B cell (primary cell): ENCODE results near the gene CEP350. TPM values are rescaled to one million over a fixed set of nuclear protein-coding genes. Genes with fewer than 3 reads are reported as not detected.

ENCODE experiments used
- ATAC-seq: fragments of 200-7000 bp; cut with Tn5 transposase; one replicate; pipeline ENCODE4 v1.10.0; 2021; ENCODE audit warnings: low read depth, mild to moderate bottlenecking, moderate number of reproducible peaks, moderate library complexity
- CTCF ChIA-PET: fragments of 350-600 bp; sonication (Branson Sonifier 250); formaldehyde crosslinking; loops from one replicate; lab custom pipeline; 2021; ENCODE audit warnings: antibody characterized with exemption, inconsistent platforms; lab: Charles Lee
- POLR2A ChIA-PET: fragments of 350-600 bp; sonication (Branson Sonifier 250); formaldehyde crosslinking; loops from one replicate; lab custom pipeline; 2021; ENCODE audit warnings: antibody characterized with exemption; lab: Charles Lee
- DNase-seq: peaks from one replicate; pipeline ENCODE4 v3.0.0; 2013
- H2AFZ ChIP-seq: 2 replicates; pipeline ENCODE4 v1.6.1; 2012; ENCODE audit warnings: mild to moderate bottlenecking, low read depth, low read length; ENCODE audit not compliant: insufficient read depth, poor library complexity, severe bottlenecking
- H3K27ac ChIP-seq, 2 donors: 1 replicate in 1 of 2; 2 replicates in 1 of 2; pipeline ENCODE4 v1.5.1; 2012 to 2013; ENCODE audit warnings: low read length in 2 of 2, mild to moderate bottlenecking in 2 of 2, moderate library complexity in 1 of 2
- H3K27me3 ChIP-seq, 4 experiments: fragments of 200-600 bp in 1 of 4; sonication (generic) in 1 of 4; replicated peaks in 1 of 4; 1 replicate in 2 of 4; 2 replicates in 2 of 4; pipeline versions ENCODE4 v1.6.1 to v1.7.0; 2013 to 2016; ENCODE audit warnings: low read length in 3 of 4, mild to moderate bottlenecking in 2 of 4, mixed read lengths in 1 of 4, moderate library complexity in 1 of 4; ENCODE audit not compliant: insufficient read depth in 4 of 4, control insufficient read depth in 3 of 4; ENCODE audit errors: control extremely low read depth in 1 of 4
- H3K36me3 ChIP-seq, 2 experiments: replicated peaks in 1 of 2; 1 replicate in 1 of 2; 2 replicates in 1 of 2; pipeline versions ENCODE4 v1.6.1 to v1.7.1; 2013; ENCODE audit warnings: low read length in 1 of 2; ENCODE audit not compliant: insufficient read depth in 2 of 2, control insufficient read depth in 1 of 2; ENCODE audit errors: control extremely low read depth in 1 of 2, extremely low read depth in 1 of 2
- H3K4me1 ChIP-seq, 2 donors: fragments of 200-600 bp in 1 of 2; sonication (generic) in 1 of 2; 1 replicate in 1 of 2; 2 replicates in 1 of 2; pipeline versions ENCODE4 v1.5.1 to v1.6.1; 2013 to 2017; ENCODE audit warnings: low read length in 2 of 2; ENCODE audit not compliant: control insufficient read depth in 2 of 2, insufficient read depth in 2 of 2
- H3K4me2 ChIP-seq: replicated peaks from 2 replicates; pipeline ENCODE3; 2012; ENCODE audit warnings: mild to moderate bottlenecking, low read depth, low read length; ENCODE audit not compliant: poor library complexity, severe bottlenecking
- H3K4me3 ChIP-seq, 5 experiments: fragments of 200-600 bp in 1 of 5; sonication (generic) in 1 of 5; 1 replicate in 3 of 5; 2 replicates in 2 of 5; pipeline versions ENCODE4 v1.5.1 to v1.7.0; 2011 to 2016; ENCODE audit warnings: low read length in 4 of 5, mild to moderate bottlenecking in 4 of 5, low read depth in 2 of 5, control low read depth in 1 of 5, moderate library complexity in 1 of 5; ENCODE audit not compliant: insufficient read depth in 1 of 5; ENCODE audit errors: control extremely low read depth in 1 of 5, extremely low read depth in 1 of 5
- H3K79me2 ChIP-seq: fragments of 200-600 bp; sonication (generic); one replicate; pipeline ENCODE4 v1.6.0; 2016; ENCODE audit warnings: low read length; ENCODE audit not compliant: control insufficient read depth, insufficient read depth
- H3K9ac ChIP-seq: fragments of 200-600 bp; sonication (generic); 2 replicates; pipeline ENCODE4 v1.6.1; 2017; ENCODE audit warnings: mild to moderate bottlenecking, low read length, moderate library complexity
- H3K9me3 ChIP-seq, 3 donors: one replicate each; pipeline versions ENCODE4 v1.6.1 to v1.7.1; 2013; ENCODE audit warnings: low read length in 2 of 3; ENCODE audit not compliant: control insufficient read depth in 2 of 3, insufficient read depth in 1 of 3; ENCODE audit errors: control extremely low read depth in 1 of 3
- H4K20me1 ChIP-seq: 2 replicates; pipeline ENCODE4 v1.6.0; 2012; ENCODE audit warnings: mild to moderate bottlenecking, low read length; ENCODE audit not compliant: insufficient read depth, control insufficient read depth, poor library complexity, severe bottlenecking
- H3K27ac Mint-ChIP-seq: one replicate; pipeline ENCODE4 v1.8.0; 2021; ENCODE audit warnings: mixed read lengths
- H3K27me3 Mint-ChIP-seq: one replicate; pipeline ENCODE4 v1.8.0; 2021; ENCODE audit warnings: mixed read lengths
- H3K4me1 Mint-ChIP-seq: one replicate; pipeline ENCODE4 v1.8.0; 2021; ENCODE audit warnings: mixed read lengths
- H3K4me3 Mint-ChIP-seq: one replicate; pipeline ENCODE4 v1.8.0; 2021; ENCODE audit warnings: mixed read lengths
- H3K9me3 Mint-ChIP-seq: one replicate; pipeline ENCODE4 v1.8.0; 2022; ENCODE audit warnings: mixed read lengths; ENCODE audit not compliant: insufficient read depth
- EZH2 ChIP-seq: IDR thresholded peaks from 2 replicates; pipeline ENCODE4 v1.6.1; 2012; ENCODE audit warnings: borderline replicate concordance, low read depth, mild to moderate bottlenecking, moderate library complexity, low read length; ENCODE audit not compliant: insufficient read depth, poor library complexity, severe bottlenecking
- WGBS: methylation state at CpG from one replicate; pipeline ENCODE4 v1.1.5; 2013; ENCODE audit warnings: missing lambda C conversion rate; ENCODE audit not compliant: insufficient coverage; 5-methylcytosine and 5-hydroxymethylcytosine counted together
- intact Hi-C: fragments of 100-400 bp; cut with micrococcal nuclease; formaldehyde crosslinking; loops from one replicate; pipeline ENCODE4 v1.10.0; 2022
- polyA plus RNA-seq: library from polyadenylated mRNA; depleted of rRNA; stranded (reverse); fragments of >200 nt; gene quantifications from 2 replicates; pipeline ENCODE4 v1.2.3, GENCODE V29; 2012
- total RNA-seq, 2 donors: library from RNA; stranded (reverse); fragments of 120-200 nt in 1 of 2; gene quantifications; 1 replicate in 1 of 2; 2 replicates in 1 of 2; pipeline versions ENCODE4 v1.2.3 to v1.2.4, GENCODE V29; 2013 to 2022
- TF ChIP-seq, protein P1 (sequence below): fragments of 200-600 bp; IDR thresholded peaks from one replicate; pipeline ENCODE4 v1.8.0; 2022; ENCODE audit warnings: antibody characterized with exemption, mild to moderate bottlenecking

CEP350 gene
- total and polyA plus RNA-seq, 2 donors (not counting 1 experiment from before 2014, with no cell fraction given): 7.4 to 92.3 TPM

- intact Hi-C loops: no loop called here
- ATAC-seq: no peak
- H4K20me1 ChIP-seq: no peaks in the 10 kb centered on the region
- H3K27me3 ChIP-seq: no peaks in the 10 kb centered on the region
- H3K4me1 ChIP-seq: no peaks in the 10 kb centered on the region
- ChIA-PET POLR2A (no interaction called here), CTCF (no interaction called here)
- H3K27ac Mint-ChIP-seq: no peak overlapping the region
- no peak for DNase-seq
- H3K4me1 Mint-ChIP-seq: no peaks in the 10 kb centered on the region
- H3K79me2 ChIP-seq: no peaks in the 10 kb centered on the region
- H3K4me3 ChIP-seq: no peak overlapping the region
- H3K27ac ChIP-seq: no peak overlapping the region
- H3K9me3 Mint-ChIP-seq: no peaks in the 10 kb centered on the region
- no peaks in the 10 kb centered on the region for H3K27me3 Mint-ChIP-seq
- WGBS: no CpG with 5 or more reads among the region's 3 CpGs
- no peak overlapping the region for H3K9ac ChIP-seq
- no peaks in the 10 kb centered on the region for H3K9me3 ChIP-seq
- H3K36me3 ChIP-seq: no peaks in the 10 kb centered on the region
- H3K4me3 Mint-ChIP-seq: no peak overlapping the region
- H3K4me2 ChIP-seq: no peak overlapping the region
- TF ChIP-seq, protein P1, sequence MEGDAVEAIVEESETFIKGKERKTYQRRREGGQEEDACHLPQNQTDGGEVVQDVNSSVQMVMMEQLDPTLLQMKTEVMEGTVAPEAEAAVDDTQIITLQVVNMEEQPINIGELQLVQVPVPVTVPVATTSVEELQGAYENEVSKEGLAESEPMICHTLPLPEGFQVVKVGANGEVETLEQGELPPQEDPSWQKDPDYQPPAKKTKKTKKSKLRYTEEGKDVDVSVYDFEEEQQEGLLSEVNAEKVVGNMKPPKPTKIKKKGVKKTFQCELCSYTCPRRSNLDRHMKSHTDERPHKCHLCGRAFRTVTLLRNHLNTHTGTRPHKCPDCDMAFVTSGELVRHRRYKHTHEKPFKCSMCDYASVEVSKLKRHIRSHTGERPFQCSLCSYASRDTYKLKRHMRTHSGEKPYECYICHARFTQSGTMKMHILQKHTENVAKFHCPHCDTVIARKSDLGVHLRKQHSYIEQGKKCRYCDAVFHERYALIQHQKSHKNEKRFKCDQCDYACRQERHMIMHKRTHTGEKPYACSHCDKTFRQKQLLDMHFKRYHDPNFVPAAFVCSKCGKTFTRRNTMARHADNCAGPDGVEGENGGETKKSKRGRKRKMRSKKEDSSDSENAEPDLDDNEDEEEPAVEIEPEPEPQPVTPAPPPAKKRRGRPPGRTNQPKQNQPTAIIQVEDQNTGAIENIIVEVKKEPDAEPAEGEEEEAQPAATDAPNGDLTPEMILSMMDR: no peak
- no peak for TF ChIP-seq EZH2
- no peak overlapping the region for H2AFZ ChIP-seq
These were observed 23.7 kb upstream of the CEP350 start for GRCh38 chr1:179930867-179931266.

DNA sequence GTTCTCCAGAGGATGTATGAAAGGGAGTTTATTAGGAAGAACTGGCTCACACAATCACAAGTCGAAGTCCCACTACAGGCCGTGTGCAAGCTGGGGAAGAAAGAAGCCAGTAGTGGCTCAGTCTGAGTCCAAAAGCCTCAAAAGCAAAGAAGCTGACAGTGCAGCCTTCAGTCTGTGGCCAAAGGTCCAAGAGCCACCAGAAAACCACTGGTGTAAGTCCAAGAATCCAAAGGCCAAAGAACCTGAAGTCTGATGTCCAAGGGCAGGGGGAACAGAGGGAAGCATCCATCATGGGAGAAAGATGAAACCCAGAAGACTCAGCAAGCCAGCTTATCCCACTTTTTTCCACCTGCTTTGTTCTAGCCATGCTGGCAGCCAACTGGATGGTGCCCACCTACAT is 21.4 kb upstream of the CEP350 start:
- ATAC-seq (no peak), DNase-seq (no peak)
- Histone ChIP-seq H3K4me1 (no peaks in the 10 kb centered on the region), H3K27ac (no peak overlapping the region), H3K79me2 (no peaks in the 10 kb centered on the region), H2AFZ (no peak overlapping the region), H3K4me2 (no peak overlapping the region), H4K20me1 (no peaks in the 10 kb centered on the region), H3K27me3 (no peaks in the 10 kb centered on the region), H3K9me3 (no peaks in the 10 kb centered on the region), H3K36me3 (no peaks in the 10 kb centered on the region), H3K9ac (no peak overlapping the region), H3K4me3 (no peak overlapping the region)
- 89% methylated on average over 2 of the region's 2 CpGs for WGBS
- Mint-ChIP-seq H3K4me1 (no peaks in the 10 kb centered on the region), H3K4me3 (no peak overlapping the region), H3K27me3 (no peaks in the 10 kb centered on the region), H3K9me3 (no peaks in the 10 kb centered on the region), H3K27ac (no peak overlapping the region)
- POLR2A ChIA-PET: no interaction called here
- CTCF ChIA-PET: interaction anchor here (1.0 kb wide), 1 partner anchor 53 kb away, joined by 4 read pairs; no protein-coding TSS in a partner anchor
- intact Hi-C loops: no loop called here
- TF ChIP-seq, protein P1: no peak
- TF ChIP-seq EZH2: no peak
